Skeletal muscle tissue (tissue), 4 donors: ENCODE data around the gene UBALD1. TPM values are rescaled to one million over a fixed set of nuclear protein-coding genes. Genes with fewer than 3 reads are reported as not detected.
"Not testable (repeated sequence)": the region's sequence is repeated elsewhere in the genome, so short reads cannot be mapped to it uniquely, and the experiment has no call there.

Experiments
- H3K27ac ChIP-seq: one replicate; pipeline ENCODE4 v1.7.0; 2013; ENCODE audit warnings: mild to moderate bottlenecking, low read depth, low read length, inconsistent platforms
- H3K27me3 ChIP-seq, 3 donors: one replicate each; pipeline ENCODE4 v1.7.0; 2013; ENCODE audit warnings: low read length in 3 of 3; ENCODE audit not compliant: control insufficient read depth in 3 of 3, insufficient read depth in 3 of 3
- H3K36me3 ChIP-seq, 3 donors: one replicate each; pipeline ENCODE4 v1.7.0; 2013; ENCODE audit warnings: low read length in 3 of 3; ENCODE audit not compliant: control insufficient read depth in 3 of 3, insufficient read depth in 3 of 3
- H3K4me1 ChIP-seq, 3 donors: one replicate each; pipeline ENCODE4 v1.7.0; 2013; ENCODE audit warnings: low read length in 3 of 3, mild to moderate bottlenecking in 3 of 3; ENCODE audit not compliant: control insufficient read depth in 3 of 3, insufficient read depth in 3 of 3
- H3K4me3 ChIP-seq, 3 donors: one replicate each; pipeline ENCODE4 v1.7.0; 2013; ENCODE audit warnings: low read length in 3 of 3
- H3K9ac ChIP-seq, 3 donors: one replicate each; pipeline ENCODE4 v1.7.0; 2013; ENCODE audit warnings: low read length in 3 of 3, mild to moderate bottlenecking in 3 of 3, moderate library complexity in 2 of 3, low read depth in 1 of 3
- H3K9me3 ChIP-seq, 3 donors: one replicate each; pipeline ENCODE4 v1.7.0; 2013; ENCODE audit warnings: low read length in 3 of 3; ENCODE audit not compliant: control insufficient read depth in 3 of 3
- total RNA-seq: library from RNA; depleted of rRNA; stranded (reverse); fragments of >200 nt; gene quantifications from one replicate; pipeline ENCODE4 v1.2.3, GENCODE V29; 2014
- donor health status: Osteomylitis.

The UBALD1 gene
- total RNA-seq, 1 donor from 2014 or later, result 1.0 TPM

DNA sequence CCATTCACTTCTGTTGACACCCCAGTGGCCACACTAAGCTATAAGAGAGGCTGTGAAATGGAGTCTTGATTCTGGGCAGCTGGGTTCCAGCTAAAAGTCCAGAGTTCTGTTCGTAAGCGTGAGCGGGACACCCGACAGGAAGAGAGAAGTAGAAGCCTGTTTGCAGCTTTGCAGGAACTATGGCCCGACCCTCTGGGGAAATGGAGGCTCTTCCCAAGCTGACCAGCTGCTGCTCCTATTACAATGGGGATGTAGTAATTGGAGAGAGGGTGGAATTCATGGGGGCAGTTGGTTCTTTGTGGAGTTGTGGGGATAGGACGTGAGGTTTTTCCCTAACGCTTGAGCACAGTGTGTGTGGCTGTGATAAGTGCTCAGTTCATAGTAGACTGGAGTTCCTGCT is 28.4 kb downstream of the UBALD1 start:
- Histone ChIP-seq H3K9ac (no peak overlapping the region), H3K4me1 (no peaks in the 10 kb centered on the region), H3K4me3 (no peak overlapping the region), H3K9me3 (peaks cover 2 to 6% (median 3%) of the 10 kb centered on the region in 3 donors), H3K27me3 (peaks cover 0 to 4% (median 2%) of the 10 kb centered on the region in 3 donors), H3K27ac (no peak overlapping the region), H3K36me3 (no peaks in the 10 kb centered on the region)

DNA sequence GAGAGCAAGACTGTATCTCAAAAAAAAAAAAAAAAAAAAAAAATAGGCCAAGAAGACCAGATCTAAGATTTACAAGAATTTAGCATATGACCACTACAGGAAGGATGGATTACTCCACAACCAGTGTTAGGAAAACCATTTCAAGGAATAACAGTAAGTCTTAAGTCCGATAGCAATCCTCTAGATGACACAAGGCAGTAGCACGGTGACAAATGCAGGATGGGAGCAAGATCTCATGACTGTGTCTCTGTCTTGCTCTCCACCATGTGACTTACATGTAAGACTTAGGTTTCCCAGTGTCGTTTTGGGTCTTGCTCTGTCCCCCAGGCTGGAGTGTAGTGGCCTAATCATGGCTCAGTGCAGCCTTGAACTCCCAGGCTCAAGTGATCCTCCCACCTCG is 30.8 kb downstream of the UBALD1 start:
- H3K4me3 ChIP-seq, result no peak overlapping the region
- H3K36me3 ChIP-seq, result no peaks in the 10 kb centered on the region
- H3K9me3 ChIP-seq, result peaks cover 2 to 6% (median 3%) of the 10 kb centered on the region in 3 donors
- no peak overlapping the region for H3K27ac ChIP-seq
- no peak overlapping the region for H3K9ac ChIP-seq
- peaks cover 0 to 4% (median 2%) of the 10 kb centered on the region in 3 donors for H3K27me3 ChIP-seq
- H3K4me1 ChIP-seq, result no peaks in the 10 kb centered on the region

DNA sequence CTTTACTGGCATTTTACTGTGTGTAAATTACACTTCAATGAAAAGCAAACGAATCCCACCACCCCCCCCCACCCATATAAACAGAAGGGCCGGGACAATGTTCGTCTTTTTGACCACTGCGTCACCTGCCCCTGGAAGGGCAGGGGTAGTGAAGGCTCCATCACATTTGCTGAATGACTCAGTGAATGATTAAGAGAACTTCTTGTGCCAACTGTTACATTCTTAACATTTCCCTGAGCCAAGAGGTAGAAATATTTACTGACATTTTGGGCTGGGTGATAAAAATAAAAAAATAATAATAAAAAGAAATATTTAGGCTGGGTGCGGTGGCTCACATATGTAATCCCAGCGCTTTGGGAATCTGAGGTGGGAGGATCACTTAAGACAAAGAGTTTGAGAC is 34.4 kb downstream of the UBALD1 start:
- Histone ChIP-seq H3K4me3 (no peak overlapping the region), H3K9me3 (no peaks in the 10 kb centered on the region), H3K4me1 (no peaks in the 10 kb centered on the region), H3K9ac (no peak overlapping the region), H3K36me3 (no peaks in the 10 kb centered on the region), H3K27ac (no peak overlapping the region), H3K27me3 (no peaks in the 10 kb centered on the region)

DNA sequence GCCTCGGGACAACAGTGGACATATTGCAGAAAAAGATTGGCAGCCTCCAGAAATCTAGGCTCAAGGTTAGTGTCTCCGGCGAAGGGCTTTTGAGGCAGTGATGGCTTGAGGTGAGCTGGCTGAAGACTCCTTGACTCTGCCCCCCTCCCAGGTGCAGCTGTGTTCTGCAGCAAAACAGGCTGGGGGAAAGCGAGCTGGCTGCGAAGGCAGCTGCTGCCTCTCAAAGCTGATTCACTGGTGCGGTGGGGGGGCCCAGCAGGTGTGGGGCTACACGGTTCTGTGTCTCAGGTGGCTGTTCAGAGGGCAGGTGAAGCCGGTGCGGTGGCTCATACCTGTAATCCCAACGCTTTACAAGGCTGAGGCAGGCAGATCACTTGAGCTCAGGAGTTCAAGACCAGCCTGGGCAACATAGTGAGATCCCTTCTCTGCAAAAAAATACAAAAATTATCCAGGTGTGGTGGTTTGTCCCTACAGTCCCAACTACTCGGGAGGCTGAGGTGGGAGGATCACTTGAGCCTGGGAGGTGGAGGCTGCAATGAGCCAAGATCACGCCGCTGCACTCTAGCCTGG is 35.6 kb downstream of the UBALD1 start:
- Histone ChIP-seq H3K9ac (no peak overlapping the region), H3K9me3 (no peaks in the 10 kb centered on the region), H3K4me1 (no peaks in the 10 kb centered on the region), H3K36me3 (no peaks in the 10 kb centered on the region), H3K4me3 (no peak overlapping the region), H3K27ac (no peak overlapping the region), H3K27me3 (no peaks in the 10 kb centered on the region)

DNA sequence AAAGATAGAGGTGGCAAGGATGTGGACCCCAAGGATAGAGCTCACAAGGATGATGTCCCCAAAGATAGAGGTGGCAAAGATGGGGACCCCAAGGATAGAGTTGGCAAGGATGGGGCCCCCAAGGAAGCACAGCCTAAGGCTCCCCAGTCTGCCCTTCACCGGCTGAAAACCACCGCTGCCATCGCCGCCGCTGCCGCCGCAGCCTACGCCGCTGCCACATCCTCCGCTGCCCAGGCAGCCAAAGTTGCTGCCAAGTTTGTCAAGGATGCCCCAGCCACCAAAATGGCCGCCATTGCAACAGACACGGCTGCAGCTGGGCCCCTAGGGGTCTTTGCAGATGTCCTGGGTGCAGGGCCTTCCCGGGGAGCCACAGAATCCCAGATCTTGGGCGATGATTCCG is 38.7 kb downstream of the UBALD1 start:
- Histone ChIP-seq H3K27ac (no peak overlapping the region), H3K4me3 (no peak overlapping the region), H3K9me3 (no peaks in the 10 kb centered on the region), H3K9ac (no peak overlapping the region), H3K27me3 (no peaks in the 10 kb centered on the region), H3K4me1 (no peaks in the 10 kb centered on the region), H3K36me3 (no peaks in the 10 kb centered on the region)

DNA sequence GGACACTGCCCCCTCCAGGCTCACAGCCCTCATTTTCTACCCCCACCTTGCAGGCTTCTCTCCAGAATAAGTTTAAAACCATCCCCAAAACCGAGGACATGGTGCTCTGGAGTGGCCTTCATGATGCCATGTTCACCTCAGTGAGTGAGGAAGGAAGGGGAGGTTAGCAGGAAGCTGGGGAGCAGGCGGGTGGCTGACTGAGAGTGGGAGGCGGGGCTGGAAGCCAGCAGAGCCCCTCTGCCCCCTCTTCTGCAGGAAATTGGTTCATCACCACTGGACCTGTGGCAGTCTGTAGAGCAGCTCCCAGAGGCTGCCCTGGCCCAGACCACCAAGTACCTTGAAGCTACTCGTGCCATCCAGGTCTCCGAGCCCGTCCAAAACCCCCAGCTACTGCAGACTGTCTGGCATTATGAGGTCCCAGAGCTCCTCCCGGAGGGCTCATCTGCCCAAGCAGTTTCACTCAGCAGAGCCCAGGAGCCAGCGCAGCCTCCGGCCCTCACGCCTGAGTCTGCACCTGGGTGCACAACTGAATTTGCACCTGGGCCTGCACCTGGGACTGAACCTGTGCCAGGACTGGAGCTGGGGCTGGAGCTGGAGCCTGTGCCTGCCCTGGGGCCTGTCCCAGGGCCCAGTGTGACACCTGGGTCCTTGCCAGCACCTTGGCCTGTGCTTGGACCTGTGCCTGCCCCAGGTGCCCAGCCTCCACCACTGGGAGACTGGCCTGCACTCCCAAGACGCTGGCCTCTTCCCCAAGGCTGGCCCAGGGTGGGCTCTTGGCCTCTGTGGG is 39.6 kb downstream of the UBALD1 start:
- H3K27ac ChIP-seq, result no peak overlapping the region
- no peaks in the 10 kb centered on the region for H3K4me1 ChIP-seq
- no peaks in the 10 kb centered on the region for H3K36me3 ChIP-seq
- no peak overlapping the region for H3K9ac ChIP-seq
- no peak overlapping the region for H3K4me3 ChIP-seq
- no peaks in the 10 kb centered on the region for H3K27me3 ChIP-seq
- H3K9me3 ChIP-seq, result no peaks in the 10 kb centered on the region

DNA sequence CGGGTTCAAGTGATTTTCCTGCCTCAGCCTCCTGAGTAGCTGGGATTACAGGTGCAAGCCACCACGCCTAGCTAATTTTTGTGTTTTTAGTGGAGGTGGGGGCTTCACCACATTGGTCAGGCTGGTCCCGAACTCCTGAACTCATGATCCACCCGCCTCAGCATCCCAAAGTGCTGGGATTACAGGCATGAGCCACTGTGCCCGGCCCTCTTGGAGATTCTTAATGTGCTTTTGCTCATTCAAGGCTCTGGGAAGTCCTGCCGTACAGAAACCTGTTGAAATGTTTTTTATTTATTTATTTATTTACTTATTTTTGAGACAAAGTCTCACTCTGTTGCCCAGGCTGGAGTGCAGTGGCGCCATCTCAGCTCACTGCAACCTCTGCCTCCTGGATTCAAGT is 40.8 kb downstream of the UBALD1 start:
- not testable (repeated sequence) for H3K4me1 ChIP-seq, H3K9ac ChIP-seq, H3K36me3 ChIP-seq, H3K27me3 ChIP-seq, H3K4me3 ChIP-seq, H3K27ac ChIP-seq, H3K9me3 ChIP-seq

DNA sequence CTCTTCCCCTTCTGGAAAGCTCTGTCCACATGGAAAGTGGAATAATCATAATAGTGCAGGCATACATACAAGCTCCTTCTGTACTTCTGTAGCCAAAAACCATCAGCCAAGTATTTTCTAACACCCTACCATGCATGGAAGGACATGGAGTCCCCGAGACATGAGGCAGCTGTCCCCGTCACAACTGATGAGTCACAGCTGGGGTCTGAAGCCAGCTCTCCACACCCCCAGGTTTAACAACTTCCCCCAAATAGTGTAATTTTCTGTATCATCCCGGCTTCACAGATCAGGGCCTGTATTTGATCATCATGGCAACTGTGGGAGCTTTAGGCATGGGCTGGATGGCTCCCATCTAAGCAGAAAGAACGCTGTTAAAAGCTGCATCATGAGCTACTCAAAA is 42.0 kb downstream of the UBALD1 start:
- H3K27me3 ChIP-seq, result no peaks in the 10 kb centered on the region
- no peaks in the 10 kb centered on the region for H3K36me3 ChIP-seq
- H3K9ac ChIP-seq, result no peak overlapping the region
- H3K4me1 ChIP-seq, result no peaks in the 10 kb centered on the region
- no peaks in the 10 kb centered on the region for H3K9me3 ChIP-seq
- no peak overlapping the region for H3K4me3 ChIP-seq
- no peak overlapping the region for H3K27ac ChIP-seq

DNA sequence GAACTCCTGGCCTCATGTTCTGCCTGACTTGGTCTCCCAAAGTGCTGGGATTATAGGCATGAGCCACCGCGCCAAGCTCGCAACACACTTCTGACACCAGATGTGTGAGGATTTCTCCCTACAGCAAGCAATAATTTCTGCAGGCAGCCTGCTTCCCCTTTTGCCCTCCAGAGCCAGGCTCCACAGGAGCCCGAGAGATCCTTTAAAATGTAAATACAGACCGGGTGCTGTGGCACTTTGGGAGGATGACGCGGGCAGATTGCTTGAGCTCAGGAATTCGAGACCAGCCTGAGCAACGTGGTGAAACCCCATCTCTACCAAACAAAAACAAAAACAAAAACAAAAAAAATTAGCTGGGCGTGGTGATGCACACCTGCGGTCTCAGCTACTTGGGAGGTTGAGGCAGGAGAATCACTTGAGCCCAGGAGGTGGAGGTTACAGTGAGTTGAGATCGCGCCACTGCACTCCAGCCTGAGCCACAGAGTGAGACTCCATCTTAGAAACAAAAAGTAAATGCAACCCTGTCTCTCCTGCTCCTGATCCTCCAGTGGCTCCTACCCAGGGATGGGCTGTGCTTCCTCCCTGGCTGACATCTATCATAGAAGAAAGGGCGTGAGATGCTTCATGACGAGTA is 43.9 kb downstream of the UBALD1 start:
- Histone ChIP-seq H3K9me3 (no peaks in the 10 kb centered on the region), H3K4me1 (no peaks in the 10 kb centered on the region), H3K27me3 (no peaks in the 10 kb centered on the region), H3K27ac (no peak overlapping the region), H3K9ac (no peak overlapping the region), H3K4me3 (no peak overlapping the region), H3K36me3 (no peaks in the 10 kb centered on the region)

DNA sequence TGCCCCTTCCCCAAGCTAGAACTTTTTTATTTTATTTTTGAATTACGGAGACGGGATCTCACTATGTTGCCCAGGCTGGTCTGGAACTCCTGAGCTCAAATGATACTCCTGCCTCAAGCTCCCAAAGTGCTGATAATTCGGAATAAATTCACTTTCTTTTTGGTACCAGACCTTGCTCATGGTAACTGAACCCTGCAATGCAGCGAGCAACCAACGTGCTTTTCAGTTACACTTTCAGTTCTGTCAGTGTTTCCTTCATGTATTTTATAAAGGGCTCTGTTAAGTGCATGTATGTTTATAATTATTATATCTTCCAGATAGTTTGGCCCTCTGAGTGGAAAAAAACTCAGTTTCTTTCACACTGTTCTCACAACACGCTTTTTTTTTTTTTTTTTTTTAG is 44.6 kb downstream of the UBALD1 start:
- no peaks in the 10 kb centered on the region for H3K4me1 ChIP-seq
- H3K9me3 ChIP-seq, result no peaks in the 10 kb centered on the region
- H3K4me3 ChIP-seq, result no peak overlapping the region

More for the DNA sequence above, 44.6 kb downstream of the UBALD1 start:
- Histone ChIP-seq H3K27ac (no peak overlapping the region), H3K9ac (no peak overlapping the region), H3K36me3 (no peaks in the 10 kb centered on the region), H3K27me3 (no peaks in the 10 kb centered on the region)
